ENCODE measurements around the gene ABHD12.

ABHD12 gene

DNA sequence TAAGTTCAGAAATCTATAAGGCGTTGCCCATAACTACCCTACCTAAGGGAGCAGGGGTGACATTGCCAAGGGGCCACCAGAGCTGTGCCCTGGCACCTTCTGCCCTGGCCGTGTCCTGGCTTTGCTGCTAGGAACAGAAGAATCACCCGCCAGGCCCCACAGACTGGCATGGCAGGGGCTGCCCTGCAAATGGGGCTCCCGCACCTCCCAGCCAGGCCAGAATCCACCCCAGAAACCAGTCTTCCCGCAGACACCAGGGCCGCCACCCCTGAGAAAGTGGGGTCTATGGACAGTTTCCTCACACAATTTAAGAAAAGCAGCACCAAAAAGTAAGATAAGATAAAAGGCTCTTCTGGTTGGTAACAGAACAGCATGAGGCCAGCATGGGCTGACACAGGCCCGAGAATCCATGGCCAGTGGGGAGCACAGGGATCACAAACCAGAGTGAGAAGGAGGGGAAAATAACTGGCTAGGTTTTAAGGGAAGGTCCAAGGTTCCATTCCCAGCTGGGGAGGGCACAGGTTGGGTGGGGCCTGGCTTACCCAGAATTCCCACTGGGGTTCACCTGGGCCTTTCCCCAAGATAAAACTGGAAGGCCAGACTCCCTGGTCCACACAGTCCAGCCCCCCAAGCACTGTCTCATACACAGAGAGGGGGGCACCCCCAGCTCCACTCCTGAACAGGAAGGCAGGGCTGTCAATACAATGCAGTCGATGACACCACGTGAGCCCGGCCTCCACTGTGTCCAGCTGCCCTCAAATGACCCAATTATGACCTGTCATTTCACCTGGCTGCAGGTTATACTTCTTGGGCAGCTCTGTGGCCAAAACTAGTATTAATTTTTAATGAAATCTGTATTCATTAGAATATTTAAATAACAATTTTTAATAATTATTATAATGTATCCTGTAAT is 83.4 kb downstream of the ABHD12 start:
- DNase-seq (ENCODE audit: low spot score) = no peak

DNA sequence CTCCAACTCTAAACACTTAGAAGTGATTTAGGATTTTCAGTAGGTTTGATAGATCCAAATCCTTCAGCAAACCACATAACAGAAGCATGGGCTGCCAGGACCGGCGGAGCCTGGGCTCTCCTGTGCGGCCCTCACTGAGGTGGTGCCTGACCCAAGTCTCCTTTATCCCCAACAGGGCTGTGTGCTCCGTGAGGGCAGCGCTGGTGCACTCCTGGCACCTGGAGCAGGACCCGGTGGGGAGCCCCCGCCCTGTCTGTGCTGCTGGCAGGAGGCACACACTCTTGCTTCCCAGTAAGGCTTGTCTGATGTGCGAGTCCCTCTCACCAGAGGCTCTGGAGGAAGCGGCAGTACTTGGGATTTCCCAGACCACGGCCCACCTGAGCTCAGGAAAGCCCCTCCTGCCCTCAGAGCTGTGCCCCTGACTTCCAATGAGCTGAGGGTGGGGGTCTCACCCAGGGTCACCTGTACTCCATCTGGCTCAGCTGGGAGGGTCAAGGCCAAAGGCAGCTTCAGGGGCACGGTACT is 86.5 kb downstream of the ABHD12 start:
- DNase-seq (ENCODE audit: low spot score) = no peak

DNA sequence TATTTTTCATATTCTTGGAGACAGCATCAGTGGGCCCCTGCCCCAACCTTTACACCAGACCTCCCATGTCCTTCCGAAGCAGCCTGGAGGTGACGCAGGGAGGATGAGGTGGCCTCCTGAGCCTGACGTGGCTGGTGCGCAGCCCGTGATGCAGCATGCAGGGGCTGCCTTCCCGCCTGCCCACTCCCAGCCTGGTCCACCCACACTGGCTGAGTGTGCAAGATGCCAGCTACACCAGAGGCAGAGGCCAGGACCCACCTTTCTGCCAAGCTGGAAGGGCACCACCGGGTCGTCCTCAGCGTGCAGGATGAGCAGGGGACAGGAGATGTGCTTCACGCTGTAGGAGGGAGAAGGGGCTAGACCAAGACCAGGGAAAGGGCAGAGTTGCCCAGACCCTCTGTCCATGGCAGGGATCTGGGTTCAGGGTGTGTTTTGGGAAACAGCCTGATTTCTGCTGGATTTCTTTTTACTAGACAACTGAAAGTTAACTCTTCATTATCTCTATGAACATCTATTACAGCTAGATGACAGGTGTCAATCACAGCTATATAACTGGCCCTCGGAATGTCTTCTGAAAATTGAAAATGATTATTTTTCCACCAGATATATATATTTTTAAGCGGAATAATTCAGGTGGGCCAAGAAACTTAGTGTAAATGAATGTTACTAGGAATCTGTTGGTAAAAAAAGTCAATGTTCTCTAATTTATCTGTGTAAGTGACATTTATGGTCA is 87.2 kb downstream of the ABHD12 start:
- no peak for DNase-seq (ENCODE audit: low spot score)

DNA sequence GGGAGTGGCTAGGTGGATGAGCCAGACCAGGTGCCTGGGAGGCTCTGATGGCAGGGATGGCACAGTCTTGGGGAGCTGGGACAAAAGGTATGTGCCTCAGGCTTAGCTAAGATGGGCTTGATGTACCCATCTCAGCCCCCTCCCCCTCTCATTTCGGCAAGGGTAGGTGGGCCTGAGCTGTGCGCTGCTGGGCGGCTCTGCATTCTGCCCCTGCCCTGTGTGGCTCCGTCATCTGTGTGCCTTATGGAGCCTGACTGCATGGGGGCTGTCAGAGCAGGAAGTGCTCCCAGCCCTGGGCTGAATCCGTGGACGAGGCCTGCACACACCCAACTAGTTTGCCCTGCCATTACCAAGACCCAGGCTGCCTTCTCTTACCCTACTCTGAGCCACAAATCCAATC is 88.0 kb downstream of the ABHD12 start:
- no peak for DNase-seq (ENCODE audit: low spot score)

DNA sequence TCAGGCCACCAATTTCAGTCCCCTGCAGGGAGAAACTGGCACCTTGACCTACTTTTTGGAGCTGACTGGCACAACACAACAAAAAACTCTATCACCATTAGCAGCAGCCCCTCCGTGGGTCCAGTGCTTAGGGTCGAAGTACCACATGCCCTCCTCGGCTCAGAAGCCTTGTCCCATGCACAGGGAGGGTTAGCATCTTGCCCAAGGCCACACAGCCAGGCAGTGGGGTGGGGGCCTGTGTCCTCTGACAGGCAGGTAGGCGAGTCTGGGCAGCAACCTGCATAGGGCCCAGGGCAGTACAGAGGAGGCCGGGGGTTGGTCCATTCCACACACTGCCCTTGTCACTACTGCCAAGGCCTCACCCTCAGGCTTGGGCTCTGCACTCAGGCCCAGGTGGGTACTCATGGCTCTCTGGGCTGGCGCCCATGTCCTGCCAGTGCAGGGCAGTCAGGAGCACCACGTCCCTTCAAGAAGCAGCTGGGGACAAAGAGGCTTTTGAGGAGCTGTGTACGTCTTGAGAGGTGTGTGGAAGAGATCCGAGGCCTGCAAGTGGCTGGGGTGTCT is 89.2 kb downstream of the ABHD12 start:
- DNase-seq (ENCODE audit: low spot score) = peak; percentile 44

DNA sequence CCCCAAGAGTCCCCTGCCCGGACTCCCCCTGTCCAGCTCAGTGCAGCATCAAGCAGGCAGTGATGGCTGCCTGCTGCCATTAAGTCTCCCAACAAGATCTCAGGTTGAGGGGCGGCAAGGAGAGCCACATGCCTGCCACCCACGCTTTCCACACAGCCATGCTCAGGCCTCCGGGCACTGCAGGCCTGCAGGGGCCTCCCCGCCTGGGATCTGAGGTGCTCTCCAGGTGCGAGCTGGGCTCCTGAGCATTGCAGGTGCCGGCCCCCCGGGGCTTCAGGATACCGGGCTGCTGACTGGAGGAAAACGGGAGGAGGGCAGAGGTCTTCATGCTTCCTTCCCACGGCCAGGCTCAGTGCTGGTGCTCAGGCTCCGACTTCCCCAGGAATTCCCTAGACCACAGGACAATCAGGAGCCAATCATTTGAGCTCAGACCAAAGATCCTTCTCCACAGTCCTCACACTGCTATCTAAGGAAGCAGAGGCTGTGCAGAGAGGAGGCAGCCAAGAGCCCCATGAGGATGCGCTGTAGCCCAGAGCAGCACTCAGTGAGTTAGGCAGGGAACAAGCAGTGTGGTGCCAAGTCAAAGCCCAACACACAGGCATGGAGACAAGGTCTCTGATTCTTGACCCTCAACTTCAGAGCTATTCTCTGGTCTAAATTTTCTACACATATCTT is 90.0 kb downstream of the ABHD12 start:
- DNase-seq (ENCODE audit: low spot score) = peak; percentile 52

DNA sequence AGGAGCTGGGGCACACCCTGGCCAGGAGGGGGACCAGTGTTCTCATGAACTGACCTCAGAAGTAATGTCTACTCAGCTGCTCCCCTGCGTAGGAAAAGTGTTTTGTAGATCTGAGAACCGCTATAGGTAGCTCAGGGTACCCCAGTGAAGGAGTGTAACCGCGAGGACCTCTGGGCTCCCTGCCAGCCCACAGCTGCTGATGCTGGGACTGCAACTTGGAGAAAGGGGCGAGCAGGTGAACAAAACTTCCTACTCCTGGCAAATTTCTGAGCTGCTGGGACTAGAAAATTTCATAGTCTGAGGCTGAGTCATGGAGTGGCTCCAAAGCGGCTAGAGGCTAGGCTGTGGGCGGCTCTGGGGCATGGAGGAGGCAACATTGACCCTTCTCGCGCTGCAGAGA is 90.8 kb downstream of the ABHD12 start:
- no peak for DNase-seq (ENCODE audit: low spot score)

DNA sequence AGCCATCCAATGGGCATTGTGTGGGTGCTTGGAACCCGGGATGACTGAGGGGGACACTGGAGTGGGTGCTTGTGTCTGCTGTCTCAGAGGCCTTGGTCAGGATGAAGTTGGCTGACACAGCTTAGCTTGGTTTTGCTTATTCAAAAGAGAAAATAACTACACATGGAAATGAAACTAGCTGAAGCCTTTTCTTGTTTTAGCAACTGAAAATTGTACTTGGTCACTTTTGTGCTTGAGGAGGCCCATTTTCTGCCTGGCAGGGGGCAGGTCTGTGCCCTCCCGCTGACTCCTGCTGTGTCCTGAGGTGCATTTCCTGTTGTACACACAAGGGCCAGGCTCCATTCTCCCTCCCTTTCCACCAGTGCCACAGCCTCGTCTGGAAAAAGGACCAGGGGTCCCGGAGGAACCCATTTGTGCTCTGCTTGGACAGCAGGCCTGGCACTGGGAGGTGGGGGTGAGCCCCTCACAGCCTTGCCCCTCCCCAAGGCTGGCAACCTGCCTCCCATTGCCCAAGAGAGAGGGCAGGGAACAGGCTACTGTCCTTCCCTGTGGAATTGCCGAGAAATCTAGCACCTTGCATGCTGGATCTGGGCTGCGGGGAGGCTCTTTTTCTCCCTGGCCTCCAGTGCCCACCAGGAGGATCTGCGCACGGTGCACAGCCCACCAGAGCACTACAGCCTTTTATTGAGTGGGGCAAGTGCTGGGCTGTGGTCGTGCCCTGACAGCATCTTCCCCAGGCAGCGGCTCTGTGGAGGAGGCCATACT is 93.3 kb downstream of the ABHD12 start:
- DNase-seq (ENCODE audit: low spot score) = no peak

DNA sequence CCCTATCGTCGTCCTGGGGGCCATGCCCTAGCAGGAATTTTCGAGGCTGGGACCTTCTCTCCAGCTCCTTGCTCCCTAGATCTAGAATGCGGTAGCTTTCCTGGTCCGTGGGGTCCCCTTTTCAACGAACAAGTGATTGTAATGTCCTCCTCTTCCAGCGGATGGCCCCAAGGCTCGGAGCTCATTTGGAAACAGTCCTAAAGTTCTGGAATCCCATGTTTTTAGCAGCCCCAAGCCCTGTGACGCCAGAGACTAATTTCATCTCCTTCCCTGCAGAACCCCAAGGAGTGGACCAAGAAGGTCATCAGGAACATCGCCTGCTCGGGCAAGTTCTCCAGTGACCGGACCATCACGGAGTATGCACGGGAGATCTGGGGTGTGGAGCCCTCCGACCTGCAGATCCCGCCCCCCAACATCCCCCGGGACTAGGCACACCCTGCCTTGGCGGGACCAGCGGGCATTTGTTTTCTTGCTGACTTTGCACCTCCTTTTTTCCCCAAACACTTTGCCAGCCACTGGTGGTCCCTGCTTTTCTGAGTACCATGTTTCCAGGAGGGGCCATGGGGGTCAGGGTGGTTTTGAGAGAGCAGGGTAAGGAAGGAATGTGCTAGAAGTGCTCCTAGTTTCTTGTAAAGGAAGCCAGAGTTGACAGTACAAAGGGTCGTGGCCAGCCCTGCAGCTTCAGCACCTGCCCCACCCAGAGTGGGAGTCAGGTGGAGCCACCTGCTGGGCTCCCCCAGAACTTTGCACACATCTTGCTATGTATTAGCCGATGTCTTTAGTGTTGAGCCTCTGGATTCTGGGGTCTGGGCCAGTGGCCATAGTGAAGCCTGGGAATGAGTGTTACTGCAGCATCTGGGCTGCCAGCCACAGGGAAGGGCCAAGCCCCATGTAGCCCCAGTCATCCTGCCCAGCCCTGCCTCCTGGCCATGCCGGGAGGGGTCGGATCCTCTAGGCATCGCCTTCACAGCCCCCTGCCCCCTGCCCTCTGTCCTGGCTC is 94.2 kb downstream of the ABHD12 start:
- no peak for DNase-seq (ENCODE audit: low spot score)

DNA sequence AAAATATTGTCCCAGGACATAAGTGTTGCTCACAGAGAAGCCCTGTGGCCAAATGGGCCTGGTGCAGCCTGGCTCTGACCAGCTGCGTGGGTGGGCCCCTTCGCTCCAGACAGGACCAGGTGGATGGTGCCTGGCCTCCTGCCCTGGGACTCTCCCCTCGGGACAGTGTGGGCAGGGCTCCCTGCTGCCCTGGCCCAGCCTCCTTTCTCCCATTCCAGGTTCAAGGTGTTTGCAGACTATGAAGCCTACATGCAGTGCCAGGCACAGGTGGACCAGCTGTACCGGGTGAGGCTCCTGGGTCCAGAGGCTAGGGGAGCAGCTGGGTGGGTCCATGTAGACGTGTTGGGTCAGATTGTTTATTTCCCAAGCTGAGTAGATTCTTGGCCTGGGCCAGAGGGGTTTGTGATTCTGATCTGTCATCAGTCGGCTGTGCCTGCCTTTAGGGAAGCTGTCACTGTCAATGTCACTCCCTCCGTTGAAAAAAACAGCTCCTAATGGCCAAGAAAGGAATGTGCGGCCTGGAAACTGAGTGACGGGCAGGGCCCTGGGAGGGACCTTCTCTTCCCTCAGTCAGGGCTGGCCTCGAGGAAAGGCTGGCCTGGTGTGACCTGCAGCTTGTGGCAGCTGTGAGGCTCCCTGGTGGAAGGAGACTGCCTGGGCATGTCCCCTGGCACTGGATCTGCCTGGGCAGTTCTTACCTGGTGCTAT is 95.1 kb downstream of the ABHD12 start:
- no peak for DNase-seq (ENCODE audit: low spot score)

DNA sequence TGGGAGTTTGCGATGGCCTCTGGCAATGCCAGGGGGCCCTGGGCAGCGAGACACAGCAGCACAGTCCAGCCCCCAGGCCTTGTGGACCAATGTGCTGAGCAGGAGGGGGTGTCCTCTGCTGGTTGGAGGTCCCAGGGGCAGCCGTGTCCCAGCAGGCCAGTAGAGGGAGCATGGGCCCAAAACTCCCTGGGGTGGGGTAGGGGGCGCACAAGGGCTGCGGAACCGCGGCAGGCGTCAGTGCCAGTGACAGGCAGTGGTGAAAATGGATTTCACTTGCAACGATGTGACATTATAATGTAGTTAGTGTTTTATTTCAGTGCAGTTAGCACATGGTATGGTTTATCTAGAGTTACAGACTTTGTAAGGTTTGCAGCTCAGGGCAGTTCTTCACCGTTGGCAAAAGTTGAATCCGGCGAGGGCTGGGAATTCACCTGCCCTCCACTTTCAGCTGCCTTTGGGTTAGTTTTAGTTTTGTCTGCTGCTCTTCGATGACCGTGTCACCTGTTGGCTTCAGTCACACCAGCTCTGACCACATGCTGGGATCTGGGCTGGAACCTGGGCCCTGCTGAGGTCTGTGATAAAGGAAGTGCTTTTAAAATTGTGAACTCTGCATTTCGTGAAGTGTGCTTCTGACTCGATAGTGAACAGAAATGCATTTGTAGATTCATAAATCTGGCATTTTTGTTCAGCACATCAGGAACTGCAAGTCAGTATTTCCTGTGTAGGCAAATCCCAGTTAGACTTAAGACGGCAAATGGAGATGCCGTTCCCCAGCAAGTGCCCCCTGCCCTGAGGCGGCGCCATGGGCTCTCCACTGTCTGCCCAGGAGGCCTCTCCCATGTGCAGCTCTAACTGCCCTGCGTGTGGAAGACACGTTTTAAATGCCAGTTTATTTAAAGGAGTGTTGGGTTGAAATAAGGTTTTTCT is 95.9 kb downstream of the ABHD12 start:
- DNase-seq (ENCODE audit: low spot score) = peak; percentile 60

DNA sequence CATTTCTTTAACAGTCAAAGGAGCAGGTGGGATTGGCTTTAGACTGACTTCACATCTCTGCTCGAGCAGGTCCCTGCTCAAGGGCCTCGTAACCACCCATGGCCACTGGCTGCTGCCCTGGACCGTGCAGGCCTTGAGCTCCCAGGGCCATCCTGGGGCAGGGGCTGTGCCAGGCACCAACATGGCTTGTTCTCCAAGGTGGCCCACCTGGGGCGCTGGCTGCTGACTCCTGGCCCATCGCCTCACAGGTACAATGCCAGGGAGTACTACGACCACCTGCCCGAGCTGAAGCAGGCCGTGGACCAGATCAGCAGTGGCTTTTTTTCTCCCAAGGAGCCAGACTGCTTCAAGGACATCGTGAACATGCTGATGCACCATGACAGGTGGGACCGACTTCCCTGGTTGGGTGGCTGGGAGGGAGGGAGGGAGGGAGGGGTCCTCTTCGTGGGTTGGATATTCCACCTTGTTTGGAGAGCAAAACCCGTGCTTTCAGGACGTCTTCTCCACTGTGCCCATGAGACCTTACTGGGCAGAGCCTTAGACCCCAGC is 96.7 kb downstream of the ABHD12 start:
- DNase-seq (ENCODE audit: low spot score) = no peak

DNA sequence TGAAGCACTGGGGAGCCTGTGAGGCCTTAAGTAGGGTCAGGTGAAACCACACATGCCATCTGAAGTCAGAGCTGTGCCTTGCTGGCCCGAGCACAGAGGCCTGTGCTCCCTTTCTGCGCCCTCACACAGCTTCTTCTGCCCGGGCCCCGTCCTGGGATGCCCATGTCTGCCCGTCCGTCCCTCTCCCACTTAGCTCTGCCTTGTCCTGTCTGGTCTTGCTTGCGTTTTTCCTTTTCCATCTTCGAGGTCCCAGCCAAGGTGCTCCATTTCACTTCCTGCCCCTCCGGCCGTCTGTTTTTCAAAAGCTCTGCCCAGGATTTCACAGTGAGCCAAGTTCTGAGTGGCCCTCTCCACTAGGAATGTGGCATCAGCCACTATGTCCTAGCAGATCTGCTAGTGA is 97.1 kb downstream of the ABHD12 start:
- peak; percentile 48 for DNase-seq (ENCODE audit: low spot score)

DNA sequence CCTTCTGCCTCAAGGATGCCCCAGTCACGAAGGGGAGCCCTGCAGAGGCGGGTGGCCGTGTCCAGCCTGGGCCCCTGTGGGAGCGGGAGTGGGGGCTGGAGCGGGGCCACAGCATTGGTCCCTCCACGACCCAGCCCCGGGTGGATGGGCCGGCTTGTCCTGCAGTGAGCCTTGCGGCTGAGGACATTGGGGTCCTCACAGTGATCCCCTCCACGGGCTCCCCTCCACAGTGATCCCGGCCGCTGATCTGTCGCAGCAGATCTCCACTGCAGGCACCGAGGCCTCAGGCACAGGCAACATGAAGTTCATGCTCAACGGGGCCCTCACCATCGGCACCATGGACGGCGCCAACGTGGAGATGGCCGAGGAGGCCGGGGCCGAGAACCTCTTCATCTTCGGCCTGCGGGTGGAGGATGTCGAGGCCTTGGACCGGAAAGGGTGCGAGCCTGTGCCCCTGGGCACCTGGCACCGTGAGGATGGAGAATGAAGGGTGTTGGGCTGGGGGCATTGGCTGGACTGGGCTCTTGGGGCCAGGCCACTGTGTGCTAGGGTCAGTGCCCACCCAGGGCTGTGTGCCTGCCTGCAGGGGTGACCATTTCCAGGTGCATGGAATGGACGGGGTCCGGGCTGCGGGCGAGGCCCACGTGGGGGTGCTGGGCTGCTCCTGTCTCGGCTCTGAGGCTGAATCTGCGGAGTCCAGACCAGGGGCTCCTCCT is 98.3 kb downstream of the ABHD12 start:
- DNase-seq (ENCODE audit: low spot score) = no peak

DNA sequence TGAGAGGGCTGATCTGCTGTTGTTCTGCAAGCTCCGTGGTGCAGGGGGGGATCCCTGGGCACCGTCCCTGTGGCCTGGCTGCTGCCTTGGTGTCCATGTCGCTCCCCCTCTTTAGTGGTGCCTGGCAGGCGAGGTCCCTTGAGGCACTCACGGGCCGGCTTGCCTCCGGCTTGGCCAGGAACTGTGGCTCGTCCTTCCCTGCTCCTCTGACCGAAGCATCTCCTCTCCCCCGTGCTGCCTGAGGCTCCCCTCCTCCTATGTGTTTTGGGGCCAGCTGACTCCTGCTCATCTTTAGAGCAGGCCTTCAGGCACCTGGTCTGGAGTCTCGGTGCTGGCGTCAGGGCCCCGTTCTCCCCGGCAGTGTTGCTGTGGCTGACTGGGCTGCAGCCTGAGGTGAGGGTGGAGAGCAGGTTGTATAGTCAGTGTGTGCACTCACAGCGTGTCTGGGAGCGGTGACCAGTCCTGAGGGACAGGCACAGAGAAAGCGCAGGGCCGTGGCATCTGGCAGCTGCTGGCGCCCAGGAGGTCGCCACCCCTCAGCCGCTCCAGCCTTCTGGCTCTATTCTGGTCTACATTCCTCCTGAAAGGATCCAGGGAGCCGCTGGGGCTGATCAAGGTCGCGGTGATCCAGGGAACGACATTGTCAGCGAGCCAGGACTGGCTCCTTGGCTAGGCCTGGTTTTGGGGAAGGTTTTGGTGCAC is 99.1 kb downstream of the ABHD12 start:
- DNase-seq (ENCODE audit: low spot score) = peak; percentile 35

DNA sequence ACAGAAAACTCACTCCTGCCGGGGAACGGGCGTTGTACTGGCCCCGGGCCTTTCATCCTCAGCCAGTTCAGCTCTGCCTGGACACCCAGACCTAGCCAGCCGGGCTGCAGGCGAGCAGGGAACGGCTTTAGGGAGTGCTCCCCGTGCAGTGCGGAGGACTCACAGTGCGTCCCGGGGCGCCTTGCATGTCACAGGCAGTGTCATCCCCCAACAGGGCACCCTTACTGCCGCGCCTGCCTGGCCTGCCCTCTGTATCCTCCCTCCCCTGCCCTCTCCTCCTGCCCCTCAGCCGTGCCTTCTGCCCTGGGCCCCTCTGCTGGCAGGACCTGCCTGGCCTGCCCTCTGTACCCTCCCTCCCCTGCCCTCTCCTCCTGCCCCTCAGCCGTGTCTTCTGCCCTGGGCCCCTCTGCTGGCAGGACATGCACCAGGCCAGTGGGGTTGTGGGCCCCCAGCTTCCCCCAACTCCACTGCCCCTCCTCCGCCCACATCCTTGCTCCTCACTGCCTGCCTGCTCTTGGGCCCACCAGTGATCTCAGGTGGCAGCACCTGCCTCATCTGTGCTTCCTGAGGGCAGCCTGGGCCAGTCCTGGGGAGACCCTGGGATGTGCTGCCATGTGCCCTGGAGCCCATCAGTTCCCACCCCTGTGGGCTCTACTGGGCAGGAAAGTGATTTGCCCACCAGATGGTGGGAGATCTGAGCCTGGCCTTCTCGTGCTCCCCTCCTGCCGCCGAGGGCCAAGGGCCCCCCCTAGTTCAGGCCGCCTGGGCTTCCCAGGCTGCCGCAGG is 99.8 kb downstream of the ABHD12 start:
- no peak for DNase-seq (ENCODE audit: low spot score)

Data from cerebellar cortex (tissue), 1 donor.